Spleen (tissue), 11 donors: ENCODE results near the gene CCDC188. TPM values are rescaled to one million over a fixed set of nuclear protein-coding genes. Genes with fewer than 3 reads are reported as not detected.

Experiments
- DNase-seq: peaks from one replicate; pipeline ENCODE4 v3.0.0-alpha.2; 2020
- H3K27ac ChIP-seq, 8 donors: fragments of 200-600 bp; sonication (generic) in 7 of 8; 1 replicate in 4 of 8; 2 replicates in 4 of 8; pipeline versions ENCODE4 v1.5.0 to v1.8.0; 2016 to 2021; ENCODE audit warnings: inconsistent platforms in 4 of 8, mild to moderate bottlenecking in 4 of 8, moderate library complexity in 1 of 8
- H3K27me3 ChIP-seq, 7 donors: fragments of 200-600 bp; sonication (generic) in 6 of 7; replicated peaks in 1 of 7; 1 replicate in 4 of 7; 2 replicates in 3 of 7; pipeline versions ENCODE4 v1.5.0 to v1.8.0; 2016 to 2021; ENCODE audit warnings: inconsistent platforms in 3 of 7, mild to moderate bottlenecking in 1 of 7
- H3K36me3 ChIP-seq, 6 donors: fragments of 200-600 bp; sonication (generic) in 5 of 6; 1 replicate in 4 of 6; 2 replicates in 2 of 6; pipeline versions ENCODE4 v1.5.0 to v1.8.0; 2016 to 2021; ENCODE audit warnings: inconsistent platforms in 2 of 6
- H3K4me1 ChIP-seq, 6 donors: fragments of 200-600 bp; sonication (generic) in 5 of 6; 1 replicate in 3 of 6; 2 replicates in 3 of 6; pipeline versions ENCODE4 v1.5.0 to v1.8.0; 2016 to 2021; ENCODE audit warnings: inconsistent platforms in 3 of 6
- H3K4me3 ChIP-seq, 8 donors: fragments of 200-600 bp; sonication (generic) in 7 of 8; 1 replicate in 4 of 8; 2 replicates in 4 of 8; pipeline versions ENCODE4 v1.5.0 to v1.8.0; 2016 to 2021; ENCODE audit warnings: inconsistent platforms in 4 of 8, mild to moderate bottlenecking in 4 of 8, moderate library complexity in 2 of 8
- H3K9me3 ChIP-seq, 8 donors: fragments of 200-600 bp; sonication (generic) in 7 of 8; 1 replicate in 4 of 8; 2 replicates in 4 of 8; pipeline versions ENCODE4 v1.5.0 to v1.8.0; 2016 to 2021; ENCODE audit warnings: inconsistent platforms in 4 of 8
- CTCF ChIP-seq, 11 experiments: fragments of 200-600 bp in 7 of 11; fragments of 450-650 bp in 4 of 11; sonication (generic) in 4 of 11; IDR thresholded peaks in 8 of 11; conservative IDR thresholded peaks in 3 of 11; 1 replicate in 7 of 11; 2 replicates in 4 of 11; pipeline versions ENCODE4 v1.4.0 to v1.8.0; 2016 to 2021; ENCODE audit warnings: antibody characterized with exemption in 11 of 11, inconsistent platforms in 4 of 11, mild to moderate bottlenecking in 1 of 11
- POLR2A ChIP-seq, 3 donors: fragments of 450-650 bp; IDR thresholded peaks; one replicate each; pipeline ENCODE4 v1.5.1; 2017; ENCODE audit warnings: antibody characterized with exemption in 3 of 3, mild to moderate bottlenecking in 1 of 3
- POLR2AphosphoS5 ChIP-seq, 3 donors: sonication (generic); formaldehyde crosslinking; IDR thresholded peaks; one replicate each; pipeline ENCODE4 v1.5.1; 2017; ENCODE audit warnings: antibody characterized with exemption in 3 of 3
- WGBS, 5 donors: extraction: QIAGEN DNeasy Blood & Tissue Kit in 3 of 5; methylation state at CpG; one replicate each; pipeline versions ENCODE4 v1.1.5 to v1.1.7; 2013 to 2018; 5-methylcytosine and 5-hydroxymethylcytosine counted together
- intact Hi-C: fragments of 100-400 bp; cut with DNase I; formaldehyde crosslinking; loops from one replicate; pipeline ENCODE4 v1.15.0; 2023; ENCODE audit warnings: low total_unique reads
- polyA plus RNA-seq, 3 donors: library from polyadenylated mRNA; stranded (reverse); fragments of 200-250 nt; gene quantifications; one replicate each; pipeline ENCODE4 v1.2.1, GENCODE V29; 2013
- total RNA-seq, 7 donors: library from RNA; depleted of rRNA in 3 of 7; stranded (reverse); fragments of >200 nt in 3 of 7; fragmentation: NEBNext Ultra II Directional in 4 of 7; extraction: Animal tissue kit (Norgen Biotek cat#: 25700) in 4 of 7; gene quantifications; one replicate each; pipeline versions ENCODE4 v1.1.0 to v1.2.1, GENCODE V29; 2016 to 2021
- donor health status: healthy with polysubstance abuse.
- donor health status: DM: no; HTN: no; CAD: no; lungs with moderate emphysema.
- donor health status: DM: no; HTN: no; CAD: no.
- donor health status: Bipolar disorder and iron deficiency.
- donor health status: healthy.
- donor health status: DM: no; HTN: no; CAD: no.
- donor health status: DM: yes; HTN: yes; CAD: no.

CCDC188 gene
- total and polyA plus RNA-seq, 10 donors: 0.29 to 7.6 (median 1.8) TPM; not detected in 1

- H3K9me3 ChIP-seq: no peaks in the 10 kb centered on the region
- H3K36me3 ChIP-seq: no peaks in the 10 kb centered on the region
- TF ChIP-seq CTCF (IDR thresholded peaks at IDR 0.05 in 8 of 11, conservative IDR thresholded peaks at IDR 0.05 in 3 of 11): no peak
- no peak for TF ChIP-seq POLR2A (IDR thresholded peaks at IDR 0.05)
- no peak for TF ChIP-seq POLR2AphosphoS5 (IDR thresholded peaks at IDR 0.05)
- H3K4me1 ChIP-seq: no peaks in the 10 kb centered on the region
- no peak for DNase-seq
- no peaks in the 10 kb centered on the region for H3K27me3 ChIP-seq
- H3K27ac ChIP-seq: no peak overlapping the region
- intact Hi-C loops: no loop called here
- H3K4me3 ChIP-seq: no peak overlapping the region
- WGBS, 5 donors: 76 to 90% (median 80%) methylated on average over 8 to 10 of the region's 10 CpGs
Measured at GRCh38 chr22:20191000-20191515, 40.2 kb upstream of the CCDC188 start.

- H3K36me3 ChIP-seq: no peaks in the 10 kb centered on the region
- no peaks in the 10 kb centered on the region for H3K9me3 ChIP-seq
- H3K4me3 ChIP-seq: no peak overlapping the region
- H3K27me3 ChIP-seq: no peaks in the 10 kb centered on the region
- TF ChIP-seq POLR2A (IDR thresholded peaks at IDR 0.05) (no peak), CTCF (IDR thresholded peaks at IDR 0.05 in 8 of 11, conservative IDR thresholded peaks at IDR 0.05 in 3 of 11) (no peak)
- 92 to 99% (median 95%) methylated on average over 4 to 6 of the region's 6 CpGs for WGBS, 5 donors
- DNase-seq: no peak
- no peak overlapping the region for H3K27ac ChIP-seq
- H3K4me1 ChIP-seq: no peaks in the 10 kb centered on the region
- intact Hi-C loops: no loop called here
Measured at GRCh38 chr22:20188567-20188877, 37.7 kb upstream of the CCDC188 start.

- Histone ChIP-seq H3K9me3 (no peaks in the 10 kb centered on the region), H3K4me1 (no peaks in the 10 kb centered on the region), H3K36me3 (no peaks in the 10 kb centered on the region), H3K27me3 (no peaks in the 10 kb centered on the region), H3K4me3 (no peak overlapping the region), H3K27ac (no peak overlapping the region)
- no peak for DNase-seq
- WGBS, 5 donors: 88 to 96% (median 91%) methylated on average over 9 to 12 of the region's 12 CpGs
- intact Hi-C loops: no loop called here
- no peak for TF ChIP-seq CTCF (IDR thresholded peaks at IDR 0.05 in 8 of 11, conservative IDR thresholded peaks at IDR 0.05 in 3 of 11)
- TF ChIP-seq POLR2AphosphoS5 (IDR thresholded peaks at IDR 0.05): no peak
- no peak for TF ChIP-seq POLR2A (IDR thresholded peaks at IDR 0.05)
Measured at GRCh38 chr22:20187777-20188566, 37.1 kb upstream of the CCDC188 start.

- Histone ChIP-seq H3K36me3 (no peaks in the 10 kb centered on the region), H3K27ac (no peak overlapping the region), H3K4me3 (no peak overlapping the region), H3K9me3 (no peaks in the 10 kb centered on the region), H3K27me3 (no peaks in the 10 kb centered on the region), H3K4me1 (no peaks in the 10 kb centered on the region)
- TF ChIP-seq CTCF (IDR thresholded peaks at IDR 0.05 in 8 of 11, conservative IDR thresholded peaks at IDR 0.05 in 3 of 11): no peak
- no peak for TF ChIP-seq POLR2A (IDR thresholded peaks at IDR 0.05)
- TF ChIP-seq POLR2AphosphoS5 (IDR thresholded peaks at IDR 0.05): no peak
- WGBS, 5 donors: 69 to 82% (median 78%) methylated on average over 14 of the region's 14 CpGs
- intact Hi-C loops: no loop called here
- DNase-seq: no peak
Measured at GRCh38 chr22:20186871-20187546, 36.2 kb upstream of the CCDC188 start.
